ENCODE results near the gene KRTAP4-9.
A peak's percentile ranks its signal among the peaks of the same experiment; 100 is the strongest.
"Not testable (repeated sequence)": the region's sequence is repeated elsewhere in the genome, so short reads cannot be mapped to it uniquely, and the experiment has no call there.

Gene KRTAP4-9

DNA sequence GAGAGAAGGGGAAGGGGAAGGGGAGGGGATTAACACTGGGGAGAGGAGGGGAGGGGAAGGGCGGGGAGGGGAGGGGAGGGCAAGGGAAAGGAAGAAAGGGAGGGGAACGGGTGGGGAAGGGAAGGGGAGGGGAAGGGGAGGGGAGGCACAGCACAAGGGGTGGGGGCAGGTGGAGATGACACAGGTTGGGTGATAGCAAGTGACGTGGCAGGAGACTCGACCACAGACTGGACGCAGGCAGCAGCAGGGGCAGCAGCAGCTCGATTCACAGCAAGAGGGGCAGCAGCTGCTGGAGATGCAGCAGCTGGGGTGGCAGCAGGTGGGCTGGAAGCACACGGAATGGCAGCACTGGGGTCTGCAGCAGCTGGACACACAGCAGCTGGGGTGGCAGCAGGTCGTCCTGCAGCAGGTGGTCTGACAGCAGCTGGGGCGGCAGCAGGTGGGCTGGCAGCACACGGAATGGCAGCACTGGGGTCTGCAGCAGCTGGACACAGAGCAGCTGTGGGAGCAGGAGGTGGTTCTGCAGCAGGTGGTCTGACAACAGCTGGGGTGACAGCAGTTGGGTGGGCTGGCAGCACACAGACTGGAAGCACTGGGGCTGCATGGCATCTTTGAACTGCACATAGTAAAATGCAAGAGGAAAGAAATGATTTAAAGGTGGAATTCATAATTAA lies 3.5 kb upstream of the KRTAP4-9 start, which contains the start of gene KRTAP4-16:
TSS of gene KRTAP4-16 (minus strand) at position 624 of the 674 bp plus-strand sequence. CDS start at position 624, 0 bp downstream.
- Histone ChIP-seq H3K27me3 (ENCODE audit: insufficient read depth, poor library complexity, severe bottlenecking) (no peaks in the 10 kb centered on the region), H3K27ac (replicated peaks) (no peak within 1 kb of the TSS), H3K4me3 (replicated peaks; ENCODE audit: insufficient read depth, low read length) (no peak within 1 kb of the TSS)
- DNase-seq (ENCODE audit: low read depth in 1 of 2, low spot score in 1 of 2): no peak
- TF ChIP-seq POLR2AphosphoS5 (IDR thresholded peaks at IDR 0.05; ENCODE audit: low read depth) (no peak), GABPA (IDR thresholded peaks at IDR 0.05; ENCODE audit: low read depth) (no peak)

DNA sequence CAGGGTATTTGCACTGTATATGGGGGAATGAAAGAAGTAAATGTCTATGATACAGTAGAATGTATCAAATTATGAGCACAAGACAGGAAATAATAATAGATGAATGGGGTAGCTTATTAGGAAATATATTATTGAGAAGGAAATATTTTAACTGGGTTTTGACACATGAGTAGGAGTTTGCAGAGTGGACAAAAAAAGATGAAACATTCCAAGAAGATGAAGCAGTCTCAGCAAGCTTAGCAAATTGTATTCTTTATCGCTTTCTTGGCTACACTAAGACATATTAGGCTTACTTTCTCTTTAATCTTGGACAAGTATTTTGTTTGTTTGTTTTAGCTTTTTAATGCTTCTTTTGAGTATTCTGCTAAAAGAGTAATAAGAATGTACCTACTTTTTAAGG lies 1.3 kb upstream of the KRTAP4-9 start:
- Histone ChIP-seq H3K4me3 (replicated peaks; ENCODE audit: insufficient read depth, low read length) (no peak overlapping the region), H3K27me3 (ENCODE audit: insufficient read depth, poor library complexity, severe bottlenecking) (no peaks in the 10 kb centered on the region), H3K27ac (replicated peaks) (no peak overlapping the region)
- TF ChIP-seq POLR2AphosphoS5 (IDR thresholded peaks at IDR 0.05; ENCODE audit: low read depth) (no peak), GABPA (IDR thresholded peaks at IDR 0.05; ENCODE audit: low read depth) (no peak), SPI1 (IDR thresholded peaks at IDR 0.05; ENCODE audit: borderline replicate concordance, low read depth) (no peak)
- TF ChIP-seq, protein P1, sequence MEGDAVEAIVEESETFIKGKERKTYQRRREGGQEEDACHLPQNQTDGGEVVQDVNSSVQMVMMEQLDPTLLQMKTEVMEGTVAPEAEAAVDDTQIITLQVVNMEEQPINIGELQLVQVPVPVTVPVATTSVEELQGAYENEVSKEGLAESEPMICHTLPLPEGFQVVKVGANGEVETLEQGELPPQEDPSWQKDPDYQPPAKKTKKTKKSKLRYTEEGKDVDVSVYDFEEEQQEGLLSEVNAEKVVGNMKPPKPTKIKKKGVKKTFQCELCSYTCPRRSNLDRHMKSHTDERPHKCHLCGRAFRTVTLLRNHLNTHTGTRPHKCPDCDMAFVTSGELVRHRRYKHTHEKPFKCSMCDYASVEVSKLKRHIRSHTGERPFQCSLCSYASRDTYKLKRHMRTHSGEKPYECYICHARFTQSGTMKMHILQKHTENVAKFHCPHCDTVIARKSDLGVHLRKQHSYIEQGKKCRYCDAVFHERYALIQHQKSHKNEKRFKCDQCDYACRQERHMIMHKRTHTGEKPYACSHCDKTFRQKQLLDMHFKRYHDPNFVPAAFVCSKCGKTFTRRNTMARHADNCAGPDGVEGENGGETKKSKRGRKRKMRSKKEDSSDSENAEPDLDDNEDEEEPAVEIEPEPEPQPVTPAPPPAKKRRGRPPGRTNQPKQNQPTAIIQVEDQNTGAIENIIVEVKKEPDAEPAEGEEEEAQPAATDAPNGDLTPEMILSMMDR (IDR thresholded peaks at IDR 0.05; ENCODE audit: insufficient read depth, low read length): no peak
- TF ChIP-seq, protein P2, sequence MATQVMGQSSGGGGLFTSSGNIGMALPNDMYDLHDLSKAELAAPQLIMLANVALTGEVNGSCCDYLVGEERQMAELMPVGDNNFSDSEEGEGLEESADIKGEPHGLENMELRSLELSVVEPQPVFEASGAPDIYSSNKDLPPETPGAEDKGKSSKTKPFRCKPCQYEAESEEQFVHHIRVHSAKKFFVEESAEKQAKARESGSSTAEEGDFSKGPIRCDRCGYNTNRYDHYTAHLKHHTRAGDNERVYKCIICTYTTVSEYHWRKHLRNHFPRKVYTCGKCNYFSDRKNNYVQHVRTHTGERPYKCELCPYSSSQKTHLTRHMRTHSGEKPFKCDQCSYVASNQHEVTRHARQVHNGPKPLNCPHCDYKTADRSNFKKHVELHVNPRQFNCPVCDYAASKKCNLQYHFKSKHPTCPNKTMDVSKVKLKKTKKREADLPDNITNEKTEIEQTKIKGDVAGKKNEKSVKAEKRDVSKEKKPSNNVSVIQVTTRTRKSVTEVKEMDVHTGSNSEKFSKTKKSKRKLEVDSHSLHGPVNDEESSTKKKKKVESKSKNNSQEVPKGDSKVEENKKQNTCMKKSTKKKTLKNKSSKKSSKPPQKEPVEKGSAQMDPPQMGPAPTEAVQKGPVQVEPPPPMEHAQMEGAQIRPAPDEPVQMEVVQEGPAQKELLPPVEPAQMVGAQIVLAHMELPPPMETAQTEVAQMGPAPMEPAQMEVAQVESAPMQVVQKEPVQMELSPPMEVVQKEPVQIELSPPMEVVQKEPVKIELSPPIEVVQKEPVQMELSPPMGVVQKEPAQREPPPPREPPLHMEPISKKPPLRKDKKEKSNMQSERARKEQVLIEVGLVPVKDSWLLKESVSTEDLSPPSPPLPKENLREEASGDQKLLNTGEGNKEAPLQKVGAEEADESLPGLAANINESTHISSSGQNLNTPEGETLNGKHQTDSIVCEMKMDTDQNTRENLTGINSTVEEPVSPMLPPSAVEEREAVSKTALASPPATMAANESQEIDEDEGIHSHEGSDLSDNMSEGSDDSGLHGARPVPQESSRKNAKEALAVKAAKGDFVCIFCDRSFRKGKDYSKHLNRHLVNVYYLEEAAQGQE (IDR thresholded peaks at IDR 0.05; ENCODE audit: insufficient replicate concordance, low read depth): no peak
- no peak for DNase-seq (ENCODE audit: low read depth in 1 of 2, low spot score in 1 of 2)

DNA sequence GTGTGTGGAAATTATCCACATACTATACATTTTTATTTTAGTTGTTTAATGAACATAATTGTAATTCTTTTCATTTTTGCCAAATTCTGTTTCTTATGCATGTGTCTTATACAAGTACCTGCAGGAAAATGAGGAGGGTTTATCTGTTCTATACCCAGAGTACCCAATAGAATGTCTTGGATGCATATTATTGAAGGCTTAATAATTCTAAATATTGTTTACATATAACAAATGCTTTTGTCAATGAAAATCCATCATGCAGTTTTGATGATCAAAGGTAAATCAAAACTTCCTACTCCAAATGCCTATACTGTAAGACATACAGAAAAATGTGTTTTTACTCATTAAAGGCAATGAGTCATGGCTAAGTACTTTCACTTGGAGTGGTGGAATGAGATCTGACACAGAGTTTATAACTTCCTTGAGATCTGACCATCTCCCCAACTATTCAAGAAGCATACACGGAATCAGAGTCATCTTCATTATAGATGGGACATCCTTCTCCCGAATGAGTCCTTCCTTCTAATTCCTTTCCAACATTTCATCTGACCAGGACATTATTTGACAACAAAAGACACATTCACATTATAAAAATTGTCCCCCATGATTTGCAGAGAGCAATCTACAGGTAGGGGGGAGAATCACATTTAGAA lies 677 bp upstream of the KRTAP4-9 start:
- not testable (repeated sequence) for DNase-seq (ENCODE audit: low read depth in 1 of 2, low spot score in 1 of 2); H3K4me3 ChIP-seq (replicated peaks; ENCODE audit: insufficient read depth, low read length); H3K27ac ChIP-seq (replicated peaks); H3K27me3 ChIP-seq (ENCODE audit: insufficient read depth, poor library complexity, severe bottlenecking)

DNA sequence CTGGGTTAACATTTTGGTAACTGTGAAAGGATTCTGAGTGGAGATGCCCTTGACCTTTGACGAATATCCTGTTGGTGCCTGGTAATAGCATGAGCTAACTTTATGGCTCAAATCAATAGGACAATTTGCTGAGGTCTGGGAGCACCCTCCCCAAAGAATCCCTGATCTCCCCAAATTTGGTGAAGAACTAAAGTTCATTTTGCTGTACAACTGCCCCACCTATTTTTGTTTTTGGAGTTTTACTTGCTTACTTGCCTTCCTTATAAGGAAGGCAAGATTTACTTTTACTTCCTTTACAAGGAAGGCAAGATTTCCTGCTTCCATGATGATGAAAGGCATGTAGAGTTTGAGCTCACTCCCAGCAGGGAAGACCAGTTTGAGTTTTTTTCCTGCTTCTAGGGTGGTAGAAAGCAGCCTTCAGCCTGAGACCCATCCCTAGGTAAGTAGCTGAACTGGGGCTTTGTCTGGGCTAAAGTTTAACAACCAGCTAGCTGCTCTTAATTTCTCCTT lies 2.8 kb downstream of the KRTAP4-9 start:
- TF ChIP-seq SPI1 (IDR thresholded peaks at IDR 0.05; ENCODE audit: borderline replicate concordance, low read depth) (no peak), GABPA (IDR thresholded peaks at IDR 0.05; ENCODE audit: low read depth) (no peak), POLR2AphosphoS5 (IDR thresholded peaks at IDR 0.05; ENCODE audit: low read depth) (no peak)
- TF ChIP-seq, protein P1 (IDR thresholded peaks at IDR 0.05; ENCODE audit: insufficient read depth, low read length): no peak
- TF ChIP-seq, protein P2 (IDR thresholded peaks at IDR 0.05; ENCODE audit: insufficient replicate concordance, low read depth): no peak
- H3K4me3 ChIP-seq (replicated peaks; ENCODE audit: insufficient read depth, low read length): no peak overlapping the region
- no peak for DNase-seq (ENCODE audit: low read depth in 1 of 2, low spot score in 1 of 2)
- H3K27me3 ChIP-seq (ENCODE audit: insufficient read depth, poor library complexity, severe bottlenecking): no peaks in the 10 kb centered on the region
- peak overlapping the region; percentile 33 for H3K27ac ChIP-seq (replicated peaks)

DNA sequence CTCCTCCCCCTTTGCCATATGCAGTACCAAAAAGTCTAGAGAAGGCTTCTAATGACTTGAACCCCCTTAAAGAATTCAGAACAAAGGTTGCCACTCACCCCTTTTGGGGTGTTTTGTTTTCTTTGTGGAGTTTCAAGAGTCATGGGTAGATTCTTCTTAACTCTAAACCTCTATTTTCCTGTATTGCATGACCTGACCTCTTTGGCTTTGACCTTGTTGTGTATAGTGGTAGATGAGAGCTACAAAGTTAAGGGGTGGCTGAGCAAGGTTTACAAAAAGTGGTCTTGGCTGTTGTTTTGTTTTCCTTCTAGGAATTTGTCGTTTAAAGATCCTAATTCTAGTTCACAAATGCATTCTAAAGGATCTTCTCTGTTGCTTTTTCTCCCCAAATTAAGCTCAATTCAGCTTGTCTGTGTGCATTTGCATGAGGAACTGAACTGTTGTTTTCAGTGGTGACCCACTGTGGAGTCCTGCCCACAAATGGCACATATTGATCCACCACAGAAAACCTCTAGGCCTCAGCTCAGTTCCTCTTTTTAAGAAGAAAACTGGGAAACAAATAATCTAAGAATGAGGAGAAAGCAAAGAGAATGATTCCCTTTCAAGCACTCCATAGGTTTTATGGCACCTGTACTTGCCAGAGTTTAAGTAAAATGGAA lies 3.7 kb downstream of the KRTAP4-9 start:
- not testable (repeated sequence) for DNase-seq (ENCODE audit: low read depth in 1 of 2, low spot score in 1 of 2); H3K4me3 ChIP-seq (replicated peaks; ENCODE audit: insufficient read depth, low read length); H3K27me3 ChIP-seq (ENCODE audit: insufficient read depth, poor library complexity, severe bottlenecking)
- H3K27ac ChIP-seq (replicated peaks): peak overlapping the region; percentile 33

All from HL-60 (cell line).